CD4-positive, alpha-beta T cell treated with Interleukin-17A for 4 hours (primary cell): ENCODE measurements around the gene FBXW8.

ENCODE experiments used
- DNase-seq: peaks from one replicate; pipeline ENCODE4 v3.0.0-alpha.2; 2020; ENCODE audit warnings: mixed read lengths

Gene FBXW8, protein sequence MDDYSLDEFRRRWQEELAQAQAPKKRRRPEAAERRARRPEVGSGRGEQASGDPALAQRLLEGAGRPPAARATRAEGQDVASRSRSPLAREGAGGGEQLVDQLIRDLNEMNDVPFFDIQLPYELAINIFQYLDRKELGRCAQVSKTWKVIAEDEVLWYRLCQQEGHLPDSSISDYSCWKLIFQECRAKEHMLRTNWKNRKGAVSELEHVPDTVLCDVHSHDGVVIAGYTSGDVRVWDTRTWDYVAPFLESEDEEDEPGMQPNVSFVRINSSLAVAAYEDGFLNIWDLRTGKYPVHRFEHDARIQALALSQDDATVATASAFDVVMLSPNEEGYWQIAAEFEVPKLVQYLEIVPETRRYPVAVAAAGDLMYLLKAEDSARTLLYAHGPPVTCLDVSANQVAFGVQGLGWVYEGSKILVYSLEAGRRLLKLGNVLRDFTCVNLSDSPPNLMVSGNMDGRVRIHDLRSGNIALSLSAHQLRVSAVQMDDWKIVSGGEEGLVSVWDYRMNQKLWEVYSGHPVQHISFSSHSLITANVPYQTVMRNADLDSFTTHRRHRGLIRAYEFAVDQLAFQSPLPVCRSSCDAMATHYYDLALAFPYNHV

DNA sequence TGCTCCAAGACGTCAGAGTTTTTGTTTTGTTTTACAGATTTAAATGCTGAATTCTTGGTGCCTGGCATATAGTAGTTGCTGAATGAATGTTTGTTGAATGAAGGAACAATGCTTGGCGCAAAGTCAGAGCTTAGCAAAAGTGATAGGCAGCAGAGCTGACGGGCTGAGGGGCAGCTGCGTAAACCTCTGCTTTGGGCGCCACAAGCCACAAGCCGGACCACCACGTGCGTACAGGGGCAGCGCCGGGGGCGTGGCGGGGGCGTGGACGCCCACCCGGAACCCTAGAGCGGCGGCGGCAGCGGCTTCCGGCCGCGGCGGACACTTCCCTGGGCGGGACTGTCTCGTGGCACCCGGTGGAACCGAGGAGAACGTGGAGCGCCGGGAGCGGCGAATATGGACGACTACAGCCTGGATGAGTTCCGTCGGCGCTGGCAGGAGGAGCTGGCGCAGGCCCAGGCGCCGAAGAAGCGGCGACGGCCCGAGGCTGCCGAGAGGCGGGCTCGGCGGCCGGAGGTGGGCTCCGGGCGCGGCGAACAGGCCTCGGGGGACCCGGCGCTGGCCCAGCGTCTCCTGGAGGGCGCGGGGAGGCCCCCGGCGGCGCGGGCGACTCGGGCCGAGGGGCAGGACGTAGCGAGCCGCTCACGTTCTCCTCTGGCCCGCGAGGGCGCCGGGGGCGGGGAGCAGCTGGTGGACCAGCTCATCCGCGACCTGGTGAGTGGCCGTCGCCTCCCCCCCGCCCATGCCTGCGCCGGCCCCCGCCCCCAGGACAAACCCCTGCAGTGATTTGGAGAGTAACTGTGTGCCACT is at the start of gene FBXW8:
Gene FBXW8 (plus strand): TSS at position 306 of the 807 bp plus-strand sequence. CDS start 88 bp downstream, at position 394.
- DNase-seq = peak; percentile 70

GRCh38 chr12:116861320-116861719 is 49.4 kb upstream of the FBXW8 start:
- DNase-seq = peak; percentile 47

DNA sequence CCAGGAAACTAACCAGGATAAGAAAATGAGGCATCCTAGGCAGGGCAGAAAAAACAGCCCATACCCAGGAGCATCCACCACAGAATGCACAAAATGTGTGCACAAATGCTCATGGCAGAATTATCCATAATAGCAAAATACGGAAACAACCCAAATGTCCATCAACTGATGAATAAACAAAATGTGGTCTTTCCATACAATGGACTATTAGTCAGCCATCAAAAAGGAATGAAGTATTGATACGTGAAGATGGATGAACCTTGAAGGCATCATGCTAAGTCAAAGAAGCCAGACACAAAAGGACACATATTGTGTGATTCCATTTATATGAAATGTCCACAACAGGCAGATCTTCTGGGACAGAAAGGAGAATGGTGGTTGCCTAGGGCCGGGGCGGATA is 48.6 kb upstream of the FBXW8 start:
- no peak for DNase-seq

DNA sequence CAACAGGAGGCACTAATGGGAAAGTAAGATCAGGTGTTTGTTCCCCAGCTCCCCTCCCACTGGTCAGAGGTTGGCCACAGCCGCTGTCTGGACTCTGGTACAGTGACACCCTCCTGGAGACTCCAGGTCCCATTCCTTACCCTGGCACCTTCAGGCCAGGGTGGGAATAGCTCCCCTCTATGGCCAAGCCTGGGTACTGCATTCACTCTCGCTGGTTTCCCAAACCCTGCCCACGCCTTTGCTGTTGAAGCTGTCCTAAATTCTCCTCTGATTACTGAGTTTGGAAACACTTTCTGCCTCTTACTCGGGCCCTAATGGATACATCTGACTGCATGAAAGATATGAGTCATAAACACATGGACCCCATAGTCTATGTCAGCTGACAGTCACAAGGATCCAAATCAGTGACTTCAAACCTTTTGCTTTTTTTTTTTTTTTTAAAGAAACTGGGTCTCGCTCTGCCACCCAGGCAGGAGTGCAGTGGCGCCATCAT is 47.4 kb upstream of the FBXW8 start:
- DNase-seq = no peak

GRCh38 chr12:116864371-116865160 is 46.2 kb upstream of the FBXW8 start:
- DNase-seq = no peak

DNA sequence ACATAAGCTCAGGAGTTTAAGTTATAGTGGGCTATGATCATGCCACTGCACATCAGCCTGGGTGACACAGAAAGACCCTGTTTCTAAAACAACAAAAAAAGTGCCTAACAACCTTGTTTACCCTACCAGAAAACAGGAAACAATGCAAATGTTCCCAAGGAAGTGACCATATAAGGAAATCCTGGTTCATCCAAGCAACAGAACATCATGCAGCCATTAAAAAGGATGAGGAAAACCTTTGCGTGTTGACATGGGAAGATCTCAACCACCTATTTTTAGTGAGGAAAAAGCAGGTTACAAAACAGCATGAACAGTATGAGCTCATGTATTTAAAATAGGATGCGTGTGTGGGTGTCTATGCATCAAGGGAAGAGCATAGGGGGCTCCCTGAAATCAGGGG is 43.2 kb upstream of the FBXW8 start:
- no peak for DNase-seq

GRCh38 chr12:116870306-116870705 is 40.4 kb upstream of the FBXW8 start:
- DNase-seq = no peak

DNA sequence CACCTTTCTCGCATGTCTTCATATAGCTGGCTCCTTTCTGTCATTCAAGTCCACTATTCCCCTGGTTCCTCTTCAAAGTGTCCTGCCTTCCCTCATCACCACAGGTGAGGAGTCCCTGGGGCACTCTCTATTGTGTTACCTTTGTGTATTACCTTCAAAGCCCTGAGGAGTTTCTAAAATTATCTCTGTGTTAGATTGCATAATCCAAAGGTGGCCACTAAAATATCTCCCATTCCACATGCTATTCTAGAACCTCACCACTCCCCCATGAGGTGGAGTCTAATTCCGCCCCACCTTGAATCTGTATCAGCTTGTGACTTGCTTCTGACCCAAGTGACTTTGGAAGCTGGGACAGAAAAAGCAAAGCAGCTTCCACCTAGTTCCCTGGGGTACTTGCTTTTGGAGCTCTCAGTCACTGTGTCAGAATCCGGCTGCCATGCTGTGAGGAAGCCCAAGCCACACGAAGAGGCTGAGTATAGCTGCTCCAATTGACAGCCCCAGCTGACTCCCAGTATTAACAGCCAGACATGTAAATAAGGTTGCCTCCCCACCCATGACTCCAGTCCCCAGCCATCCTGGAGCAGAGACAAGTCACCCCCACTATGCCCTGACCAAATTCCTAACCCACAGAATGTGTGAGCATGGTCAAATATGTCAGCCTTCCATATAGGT is 36.3 kb upstream of the FBXW8 start:
- no peak for DNase-seq

DNA sequence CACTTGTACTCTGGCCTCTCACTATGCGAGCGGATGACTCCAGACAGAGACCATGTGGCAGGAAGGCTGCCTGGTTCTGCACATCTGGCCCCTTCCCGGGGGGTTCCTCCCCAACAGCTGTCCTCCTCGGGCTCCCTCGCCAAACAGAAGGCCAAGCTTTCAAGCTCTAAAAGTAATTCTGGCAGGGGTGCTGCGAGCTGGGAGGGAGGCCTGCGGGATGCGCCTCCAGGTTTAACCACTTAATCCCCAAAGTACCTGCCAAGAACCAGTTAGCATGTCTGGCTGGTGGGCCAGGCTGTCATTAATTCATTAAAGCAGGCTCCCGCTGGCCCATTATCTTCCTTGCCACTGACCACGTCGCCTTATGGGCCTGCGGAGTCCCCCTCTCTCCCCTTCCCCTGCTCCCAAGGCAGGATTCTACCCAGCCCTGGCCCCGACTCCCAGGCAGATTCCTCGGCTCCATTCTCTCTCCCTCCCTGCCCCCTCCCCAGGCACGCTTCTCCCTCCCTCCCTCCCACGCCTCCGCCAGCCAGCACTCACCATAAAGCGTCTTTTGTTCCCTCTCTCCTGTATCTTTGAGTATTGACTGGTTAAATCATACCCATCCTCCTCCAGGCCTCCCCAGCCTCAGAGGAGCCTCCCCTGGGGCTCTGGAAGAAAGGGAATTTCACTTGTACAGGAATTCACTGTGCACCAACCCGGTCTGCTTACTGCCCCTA is 34.4 kb upstream of the FBXW8 start:
- no peak for DNase-seq

DNA sequence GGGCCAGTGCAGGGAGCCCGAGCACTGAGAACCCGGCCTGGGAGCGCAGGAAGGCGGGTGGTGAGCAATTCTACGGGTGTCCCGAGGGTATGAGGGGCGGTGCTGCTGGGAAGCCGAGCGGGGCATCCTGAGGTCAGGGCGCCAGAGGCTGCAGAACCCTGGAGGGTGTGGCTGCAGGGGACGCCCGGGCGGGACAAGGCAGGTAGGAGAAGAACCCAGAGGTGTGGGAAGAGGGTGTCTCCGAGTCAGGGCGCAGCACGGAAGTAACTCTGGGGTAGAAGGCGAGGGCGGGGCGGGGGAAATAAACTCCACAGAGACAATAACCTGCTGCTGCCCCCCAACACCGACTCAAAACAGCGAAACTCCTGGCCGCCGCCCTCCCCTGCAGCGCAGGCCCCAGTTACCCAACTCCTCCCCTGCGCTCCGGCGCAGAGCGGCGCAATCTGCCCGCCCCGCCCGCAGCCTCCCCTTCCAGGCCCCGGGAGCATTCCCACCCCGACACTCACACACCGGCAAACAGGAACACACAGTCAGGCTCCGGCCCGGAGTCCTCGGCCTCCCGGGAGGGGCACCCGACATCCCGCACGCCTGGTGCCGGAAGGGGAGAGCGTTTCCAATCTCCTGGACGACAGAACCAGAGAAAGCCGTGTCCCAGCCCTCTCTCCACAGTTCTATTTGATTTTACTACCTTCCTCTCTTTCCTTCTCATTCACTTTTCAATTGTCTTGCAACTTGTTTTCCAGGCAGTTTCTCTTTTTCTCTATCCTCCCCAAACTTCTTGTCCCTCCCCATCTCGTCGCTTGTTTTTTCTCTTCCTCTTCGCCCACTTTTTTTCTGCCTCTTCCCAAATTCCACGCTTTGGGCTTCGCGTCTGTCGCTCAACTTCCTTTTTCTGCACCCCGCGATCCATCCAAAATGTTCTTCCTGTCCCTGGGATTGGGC is 31.9 kb upstream of the FBXW8 start:
- no peak for DNase-seq

DNA sequence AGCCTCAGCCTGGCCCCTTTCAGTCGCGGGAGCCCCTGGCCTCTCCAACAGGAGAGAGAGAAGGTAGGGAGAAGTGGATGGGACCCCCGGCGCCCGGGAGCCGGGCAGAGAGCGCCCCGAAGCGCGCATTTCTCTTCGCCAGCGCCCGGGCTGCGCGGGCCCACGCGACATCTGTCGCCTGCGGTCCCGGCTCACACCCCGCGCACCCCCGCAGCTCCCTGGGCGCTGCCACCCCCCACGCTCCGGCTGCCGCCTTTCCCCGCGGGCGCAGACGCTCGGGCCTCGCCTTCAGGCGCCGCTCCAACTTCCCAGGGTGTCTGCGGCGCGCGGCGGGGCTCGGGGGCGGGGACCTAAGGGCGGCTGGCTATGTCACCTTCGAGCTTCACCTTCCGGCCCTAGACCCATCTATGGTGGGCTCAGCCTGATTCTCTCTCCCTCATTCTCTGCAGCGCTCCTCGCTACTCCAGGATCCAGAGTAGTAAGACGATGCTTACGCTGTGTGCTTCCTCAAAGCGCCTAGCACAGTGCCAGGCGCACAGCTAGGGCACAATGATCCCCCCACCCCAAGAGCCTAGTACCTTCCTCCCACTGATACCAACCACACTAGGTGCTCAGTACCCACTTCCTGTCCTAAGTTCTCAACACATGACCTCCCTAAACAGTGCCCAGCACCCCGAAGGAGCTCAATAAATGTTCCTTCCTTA is 31.1 kb upstream of the FBXW8 start:
- DNase-seq = no peak

GRCh38 chr12:116880213-116880816 is 30.4 kb upstream of the FBXW8 start:
- no peak for DNase-seq

DNA sequence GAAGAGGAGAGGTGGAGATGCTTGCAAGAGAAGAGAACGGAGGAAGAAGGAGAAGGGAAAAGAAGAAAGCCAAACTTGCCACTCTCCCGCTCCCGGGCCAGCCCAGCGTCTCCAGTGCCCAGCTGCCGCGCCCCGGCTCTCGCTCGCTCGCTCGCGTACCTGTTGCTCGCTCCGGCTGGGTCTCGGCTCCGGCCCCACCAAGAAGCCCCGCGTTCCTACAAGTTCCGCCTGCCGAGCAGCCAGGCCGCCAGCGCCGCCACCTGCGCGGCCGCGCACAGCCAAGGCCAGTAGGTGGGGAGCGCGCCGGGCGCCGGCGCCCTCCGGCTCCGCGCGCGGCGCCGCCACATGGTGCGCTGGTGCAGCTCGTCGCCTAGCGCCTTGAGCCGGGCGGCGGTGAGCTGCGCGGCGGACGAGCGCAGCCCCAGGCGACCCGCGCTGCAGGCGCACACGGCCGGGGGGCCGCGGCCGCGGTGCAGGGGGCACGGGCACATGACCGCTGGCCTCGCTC is 29.9 kb upstream of the FBXW8 start:
- peak; percentile 18 for DNase-seq

GRCh38 chr12:116881325-116881876 is 29.3 kb upstream of the FBXW8 start, which contains the start of gene HRK:
HRK (minus strand) TSS chr12:116881441; CDS start chr12:116881307, 134 bp downstream.
- DNase-seq = no peak

DNA sequence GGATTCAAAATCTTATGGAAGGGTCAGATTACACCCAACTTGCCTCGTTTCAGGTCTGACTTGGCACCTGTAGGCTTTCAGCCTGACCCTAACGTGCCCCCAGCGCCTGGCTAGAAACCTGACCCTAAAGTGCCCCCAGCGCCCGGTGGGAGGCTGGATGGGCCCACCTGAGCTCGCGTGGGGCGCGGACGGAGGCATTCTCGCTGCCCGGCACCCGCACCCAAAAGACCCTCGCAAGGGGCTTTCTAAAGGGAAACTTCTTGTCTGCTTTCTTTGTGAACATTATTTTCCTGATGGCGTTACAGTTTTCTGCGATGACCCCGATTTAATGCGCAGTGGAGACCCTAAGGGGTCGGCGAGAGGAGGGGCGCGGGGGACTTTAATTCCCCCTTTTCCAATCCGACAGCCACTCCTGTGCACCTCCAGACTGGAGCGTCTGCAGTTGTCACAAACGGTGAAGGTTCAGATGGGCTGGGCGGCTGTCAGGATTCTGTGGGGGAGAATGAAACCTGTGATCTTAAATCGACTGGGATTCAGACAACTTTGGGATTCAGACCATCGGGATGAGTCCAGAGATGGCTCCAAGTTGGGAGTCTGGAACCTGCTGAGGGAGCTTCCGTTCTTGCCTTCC is 28.8 kb upstream of the FBXW8 start:
- no peak for DNase-seq

DNA sequence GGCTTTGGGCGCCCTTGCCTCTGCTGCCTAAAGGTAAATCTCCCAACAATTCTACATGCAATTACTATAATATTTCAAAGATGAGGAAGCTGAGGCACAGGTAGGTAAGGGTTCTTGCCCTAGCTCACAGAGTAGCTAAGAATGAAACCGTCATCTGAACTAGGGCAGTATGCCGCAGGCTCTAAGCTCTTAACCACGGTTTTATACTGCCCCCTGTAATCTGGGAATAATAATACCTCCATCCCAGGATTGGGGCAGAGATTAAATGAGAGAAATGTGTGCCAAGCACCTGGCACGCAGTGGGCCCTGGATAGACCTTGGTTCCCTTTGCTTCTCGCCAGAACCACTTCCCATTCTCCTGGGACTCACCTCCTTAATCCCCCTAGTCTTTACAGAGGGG is 28.0 kb upstream of the FBXW8 start:
- DNase-seq = no peak

GRCh38 chr12:116884871-116885270 is 25.9 kb upstream of the FBXW8 start:
- DNase-seq = no peak

GRCh38 chr12:116885491-116885890 is 25.3 kb upstream of the FBXW8 start:
- DNase-seq = no peak
